NCI-H128 (cell line): ENCODE measurements around the gene POU3F1.

Source experiments
- DNase-seq: peaks from one replicate; lab custom pipeline; 2025; ENCODE audit not compliant: unreplicated experiment; lab: John Stamatoyannopoulos, UW

POU3F1 gene

DNA sequence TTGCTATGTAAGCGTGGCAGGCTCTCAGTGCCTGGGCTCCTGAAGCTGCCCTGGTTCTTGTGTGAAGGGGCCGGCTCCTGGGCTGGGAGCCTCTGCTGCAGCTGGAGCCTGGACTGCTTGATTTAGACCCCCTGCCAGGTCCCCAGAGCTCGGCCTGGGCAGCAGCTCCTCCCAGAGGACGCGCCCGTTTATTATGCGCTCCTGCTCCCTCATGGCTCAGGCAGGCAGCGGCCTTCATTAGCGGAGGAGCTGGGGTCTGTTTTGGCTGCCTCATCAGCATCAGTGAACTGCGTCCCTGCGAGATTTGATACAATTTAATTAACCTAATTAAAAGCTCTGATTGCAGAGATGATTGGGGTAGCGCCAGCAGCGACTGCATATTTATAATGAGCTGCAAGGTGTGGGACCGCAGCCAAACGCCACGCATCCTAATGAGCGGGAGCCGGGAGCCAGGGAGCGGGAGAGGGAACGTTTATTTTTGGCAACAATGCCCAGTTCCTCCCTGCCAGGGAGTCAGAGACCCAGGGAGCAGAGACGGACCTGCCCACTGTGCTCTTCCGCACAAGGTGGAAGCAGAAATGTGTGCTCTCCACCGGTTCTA, 17.4 kb downstream of the POU3F1 start:
- no peak for DNase-seq

DNA sequence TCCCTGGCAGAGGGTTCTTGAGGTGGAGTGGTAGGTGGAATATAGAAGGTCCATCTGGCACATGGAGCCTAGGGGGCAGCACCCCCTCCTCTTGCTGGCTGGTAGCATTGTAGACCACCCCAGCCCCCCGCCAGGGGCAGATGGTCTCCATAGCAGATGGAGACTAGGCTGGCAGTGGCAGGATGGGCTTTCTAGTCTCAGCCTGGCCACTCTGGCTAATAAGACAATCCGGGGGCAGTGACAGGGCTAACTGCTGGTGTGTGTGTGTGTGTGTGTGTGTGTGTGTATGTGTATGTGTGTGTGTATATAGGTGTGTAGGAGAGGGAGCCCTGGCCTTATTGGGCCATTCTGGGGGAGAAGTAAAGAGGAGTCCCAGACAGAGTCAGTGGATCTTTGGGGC, 17.9 kb downstream of the POU3F1 start:
- DNase-seq: no peak

DNA sequence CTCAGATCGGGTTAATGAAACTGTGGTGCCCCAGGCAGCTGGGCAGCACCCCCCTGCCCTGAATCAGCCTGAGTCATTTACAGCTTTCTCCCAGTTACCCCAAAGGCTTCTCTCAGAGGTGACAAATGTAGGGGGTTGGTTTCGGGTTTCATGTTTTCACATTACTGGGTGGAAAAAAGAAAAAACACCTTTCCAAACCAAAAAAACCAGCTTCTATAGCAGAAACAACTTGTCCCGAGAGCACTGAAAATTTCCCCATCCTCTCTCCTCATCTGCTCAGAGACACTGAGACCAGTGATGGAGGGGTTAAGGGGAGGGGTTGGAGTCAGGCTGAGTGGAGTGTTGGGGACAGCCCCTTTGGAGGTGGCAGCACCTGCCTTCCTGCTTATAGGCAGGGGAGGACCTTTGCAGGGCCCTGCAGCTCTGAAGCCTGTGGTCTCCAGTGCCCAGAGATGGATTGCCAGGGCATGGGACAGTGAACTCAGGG, 18.4 kb downstream of the POU3F1 start:
- DNase-seq: no peak

DNA sequence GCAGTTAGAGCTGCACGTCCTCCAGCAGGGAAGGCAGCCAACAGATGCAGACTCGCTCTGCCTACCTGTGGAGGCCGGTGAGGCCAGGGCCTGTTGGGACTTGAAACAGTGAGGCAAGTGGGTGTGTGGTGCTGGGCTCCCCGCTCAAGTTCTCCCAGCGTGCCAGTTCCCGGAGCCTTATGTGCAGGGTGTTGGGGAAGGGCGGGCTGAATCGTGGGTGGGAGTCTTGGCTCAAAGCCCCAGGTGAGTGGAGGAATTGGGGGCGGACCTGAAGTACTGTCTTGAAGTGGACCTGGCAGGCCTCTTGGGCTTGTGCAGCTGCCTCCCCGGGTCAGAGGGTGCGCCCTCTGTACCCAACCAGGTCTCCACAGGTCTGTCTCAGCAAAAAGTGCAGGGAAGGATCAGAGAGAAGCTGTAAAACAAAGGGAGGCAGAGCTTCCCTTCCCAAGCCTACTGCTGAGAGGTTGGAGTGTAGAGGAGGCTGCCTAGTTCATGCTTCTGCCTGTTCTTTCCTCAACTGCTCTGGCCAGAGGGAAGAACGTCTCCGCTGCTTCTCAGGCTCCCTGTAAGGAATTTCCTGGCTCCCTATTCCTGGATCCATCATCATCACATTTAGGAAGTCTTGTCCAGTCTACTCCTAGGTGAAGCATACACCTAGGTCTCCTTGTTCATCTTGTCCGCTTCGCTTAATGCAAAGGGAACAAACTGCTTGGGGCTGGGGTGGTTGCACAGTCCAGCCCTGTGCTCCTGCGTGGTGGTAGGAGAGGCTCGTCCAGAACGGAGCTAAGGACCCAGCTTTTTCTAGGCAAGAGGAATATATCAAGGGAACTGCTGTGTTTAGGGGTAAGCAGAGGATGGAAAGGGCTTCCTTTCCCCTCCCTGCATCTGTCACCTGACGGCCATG, 19.1 kb downstream of the POU3F1 start:
- no peak for DNase-seq

DNA sequence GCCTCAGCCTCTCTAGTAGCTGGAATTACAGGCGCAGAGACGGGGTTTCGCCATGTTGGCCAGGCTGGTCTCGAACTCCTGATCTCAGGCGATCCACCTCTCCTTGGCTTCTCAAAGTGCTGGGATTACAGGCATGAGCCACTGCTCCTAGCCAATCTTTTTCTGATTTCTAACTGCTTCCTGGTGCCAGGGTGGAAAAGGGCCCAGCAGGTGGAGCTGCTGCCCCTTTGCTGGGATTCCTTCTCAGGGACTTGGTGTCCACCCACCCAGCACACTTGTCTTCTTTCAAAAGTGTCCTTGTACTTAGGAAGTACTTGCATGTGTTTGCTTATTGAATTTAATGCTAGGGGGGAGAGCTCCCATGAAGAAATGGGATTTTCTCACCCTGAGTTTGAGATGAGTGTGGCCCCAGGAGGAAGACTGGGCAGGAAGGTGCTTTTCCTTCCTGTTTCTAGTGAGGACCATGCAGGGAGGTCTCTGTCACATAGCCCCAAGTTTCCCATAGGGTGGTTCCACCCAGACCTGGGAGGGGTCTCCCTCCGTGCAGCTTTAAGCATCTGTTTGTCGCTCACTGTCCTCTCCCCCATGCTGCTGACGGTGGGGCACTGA, 19.9 kb downstream of the POU3F1 start:
- DNase-seq: no peak

DNA sequence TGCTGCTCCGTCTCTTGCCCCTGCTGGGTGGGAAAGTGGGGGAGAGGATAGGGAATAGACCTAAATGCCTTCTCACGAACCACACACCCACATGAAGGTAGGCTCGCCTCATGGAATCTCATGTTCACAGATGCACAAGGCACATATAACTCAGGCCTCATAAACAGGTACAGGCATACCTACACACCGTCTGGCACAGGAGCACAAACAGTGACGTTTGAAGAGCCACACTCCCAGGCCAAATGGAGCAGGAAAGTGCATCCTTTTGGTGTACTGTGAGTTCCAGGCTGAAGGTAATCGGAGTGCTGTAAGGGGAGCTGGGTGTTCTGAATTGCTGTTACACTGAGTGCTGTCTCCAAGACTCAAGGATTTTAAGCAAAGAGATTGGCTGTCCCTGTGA, 20.9 kb downstream of the POU3F1 start:
- no peak for DNase-seq

DNA sequence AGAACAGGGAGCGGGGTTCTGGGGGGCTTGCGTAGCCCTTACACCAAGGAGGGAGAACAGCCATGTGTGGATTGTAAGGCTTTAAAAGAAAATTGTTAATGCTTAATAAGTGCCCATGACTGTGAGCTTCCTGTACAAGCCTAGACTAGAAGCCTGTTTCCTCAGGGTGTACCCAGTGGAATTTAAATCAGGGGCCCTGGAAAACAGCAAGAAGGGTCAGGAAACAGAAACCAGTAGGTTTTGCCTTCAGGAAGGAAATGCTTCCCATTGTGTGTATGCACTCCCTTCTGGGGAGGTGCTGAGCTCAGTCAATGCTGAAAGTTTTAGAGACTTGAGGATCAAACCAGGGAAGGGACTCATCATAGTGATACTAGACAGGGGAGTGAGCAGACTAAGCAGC, 21.4 kb downstream of the POU3F1 start:
- no peak for DNase-seq

DNA sequence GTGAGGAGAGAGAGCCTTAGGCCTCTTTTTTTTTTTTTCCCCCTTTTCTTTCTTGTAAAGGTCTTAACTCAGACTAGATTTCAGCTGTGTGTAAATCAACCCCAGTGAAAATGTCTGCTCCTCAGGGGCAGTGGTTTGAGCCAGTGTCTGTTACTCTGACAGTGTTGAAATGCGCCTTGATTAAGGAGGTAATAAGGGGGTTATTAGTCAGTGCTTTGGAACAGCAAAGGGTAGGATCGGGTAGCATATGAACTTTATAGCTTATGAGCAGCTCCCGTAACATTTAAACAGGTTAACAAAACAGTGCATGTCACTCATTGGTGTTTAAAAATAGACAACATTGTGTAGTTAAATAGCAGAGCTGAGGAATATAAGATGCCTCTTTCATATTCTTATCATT, 23.8 kb downstream of the POU3F1 start:
- no peak for DNase-seq

DNA sequence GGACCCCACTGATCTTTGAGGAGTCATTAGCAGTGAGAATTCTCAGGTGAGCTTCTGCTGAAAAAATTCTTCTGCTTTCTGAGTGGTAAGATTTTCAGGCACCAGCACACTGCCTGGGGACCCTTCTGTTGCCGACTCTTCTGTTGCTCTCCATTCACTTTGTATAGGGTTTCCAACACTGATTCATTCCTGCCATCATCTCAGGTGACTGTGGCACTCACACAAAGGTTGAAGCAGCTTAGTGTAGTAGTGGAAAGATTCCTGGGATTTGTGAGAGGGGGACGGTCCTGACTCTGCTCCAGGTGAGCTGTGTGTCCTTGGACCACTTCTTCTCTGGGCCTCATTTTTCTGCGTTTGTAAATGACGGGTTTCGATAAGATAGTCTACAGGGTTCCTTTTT, 24.6 kb downstream of the POU3F1 start:
- no peak for DNase-seq

DNA sequence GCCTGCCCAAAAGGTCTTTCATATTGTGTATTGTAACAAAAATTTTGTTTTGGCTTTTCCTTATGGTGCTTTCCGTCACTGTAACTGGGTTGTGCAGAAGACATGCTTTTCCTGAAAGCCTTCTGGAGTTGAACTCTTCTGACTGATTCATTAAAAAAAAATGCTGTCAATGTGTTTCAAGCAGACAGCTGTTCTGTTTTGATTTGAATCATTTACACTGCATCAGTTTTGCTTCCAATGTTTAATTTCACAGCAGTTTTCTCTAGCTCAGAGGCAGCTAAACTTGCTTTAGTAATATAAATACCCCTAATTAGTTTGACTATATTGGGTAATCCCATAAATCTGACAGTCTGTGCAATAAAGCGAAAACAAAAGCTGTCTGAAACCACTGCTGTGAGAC, 26.2 kb downstream of the POU3F1 start:
- no peak for DNase-seq

DNA sequence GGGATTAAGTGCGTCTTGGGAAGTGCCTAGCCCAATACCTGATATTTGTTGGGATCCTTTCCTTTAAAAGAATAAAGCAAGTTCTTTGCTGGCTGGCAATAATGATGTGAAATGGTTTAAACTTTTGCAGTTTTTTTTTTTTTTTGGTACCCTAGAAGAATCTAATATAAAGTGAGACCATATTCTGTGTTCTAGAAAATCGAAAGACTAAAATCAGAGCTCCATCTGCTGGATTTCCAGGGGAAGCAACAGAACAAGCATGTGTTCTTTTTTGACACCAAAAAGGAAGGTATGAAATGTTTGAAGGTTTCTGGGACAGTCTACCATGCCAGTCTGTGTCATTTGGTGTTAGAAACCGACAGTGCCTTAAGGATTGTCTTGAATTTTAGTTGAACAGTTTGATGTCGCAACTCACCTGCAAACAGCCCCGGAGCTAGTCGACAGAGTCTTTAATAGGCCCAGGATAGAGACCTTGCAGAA, 27.7 kb downstream of the POU3F1 start:
- DNase-seq: no peak

DNA sequence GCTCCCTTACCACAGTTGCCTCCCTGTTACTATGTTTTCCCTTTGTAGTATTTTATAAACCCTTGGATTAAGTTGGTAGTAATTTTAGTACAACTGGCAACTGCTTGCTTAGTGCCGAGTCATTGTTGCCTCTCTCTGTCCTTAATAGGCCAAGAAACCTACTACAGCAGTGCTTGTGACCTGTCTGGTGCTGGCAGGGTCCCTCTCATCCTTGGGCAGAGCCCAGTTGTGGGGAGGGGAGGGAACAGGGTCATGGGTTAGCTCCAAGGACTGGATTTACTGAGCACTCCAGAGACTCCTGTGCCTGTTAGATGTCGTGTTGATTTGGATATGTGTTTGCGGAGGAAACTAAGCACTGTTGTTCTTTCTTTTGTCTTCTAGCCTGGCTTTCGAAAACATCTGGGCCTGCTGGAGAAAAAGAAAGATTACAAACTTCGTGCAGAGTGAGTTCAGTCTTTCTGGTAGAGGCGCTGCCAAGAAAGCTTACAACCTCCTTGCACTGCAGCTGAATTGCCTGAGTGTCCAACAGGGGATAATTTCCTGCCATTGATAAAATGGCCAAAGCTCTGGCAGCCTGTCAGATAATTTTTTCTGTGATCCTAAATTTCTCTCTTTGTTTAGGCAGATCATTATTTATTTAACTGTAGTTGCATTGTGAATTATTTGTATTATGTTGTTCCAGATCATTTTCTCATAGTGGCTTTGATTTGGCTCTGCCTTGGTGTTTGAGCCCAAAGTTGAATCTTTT, 30.4 kb downstream of the POU3F1 start:
- no peak for DNase-seq

DNA sequence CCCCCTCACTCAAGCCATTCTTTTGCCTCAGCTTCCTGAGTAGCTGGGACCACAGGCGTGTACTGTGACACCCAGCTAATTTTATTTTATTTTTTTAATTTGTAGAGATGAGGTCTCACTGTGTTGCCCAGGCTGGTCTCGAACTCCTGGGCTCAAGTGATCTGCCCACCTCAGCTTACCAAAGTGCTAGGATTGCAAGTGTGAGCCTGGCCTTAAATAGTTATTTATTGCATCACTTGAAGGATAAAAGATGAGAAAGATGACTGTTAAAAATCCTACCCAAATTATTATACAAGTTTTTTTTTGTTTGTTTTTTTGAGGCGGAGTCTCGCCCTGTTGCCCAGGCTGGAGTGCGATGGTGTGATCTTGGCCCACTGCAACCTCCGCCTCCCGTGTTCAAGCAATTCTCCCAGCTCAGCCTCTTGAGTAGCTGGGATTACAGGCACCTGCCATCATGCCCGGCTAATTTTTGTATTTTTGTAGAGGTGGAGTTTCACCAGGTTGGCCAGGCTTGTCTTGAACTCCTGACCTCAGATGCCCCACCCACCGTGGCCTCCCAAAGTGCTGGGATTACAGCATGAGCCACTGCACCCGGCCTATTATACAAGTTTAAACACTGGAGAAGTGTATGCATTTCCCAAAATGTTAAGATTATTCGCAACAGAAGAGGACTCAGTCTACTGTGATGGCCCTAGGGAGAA, 31.7 kb downstream of the POU3F1 start:
- DNase-seq: no peak

DNA sequence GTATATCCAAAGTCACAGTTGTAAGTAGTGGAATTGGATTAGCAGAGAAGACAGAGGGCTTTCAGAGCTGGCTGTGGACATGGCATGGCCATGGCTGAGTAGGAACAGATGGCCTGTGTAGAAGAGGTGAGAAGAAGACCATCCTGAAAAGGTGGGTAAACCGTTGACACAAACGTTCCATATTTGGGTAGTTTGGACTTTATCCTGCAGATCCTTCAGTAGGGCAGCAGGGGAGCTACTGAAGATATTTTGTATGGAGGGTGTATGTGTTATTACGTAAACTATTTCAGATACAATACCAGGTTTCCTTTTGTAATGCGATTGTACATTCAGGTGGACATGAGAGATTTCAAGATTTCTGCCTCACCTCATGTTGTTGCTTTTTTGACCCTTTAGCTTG, 32.4 kb downstream of the POU3F1 start:
- no peak for DNase-seq

DNA sequence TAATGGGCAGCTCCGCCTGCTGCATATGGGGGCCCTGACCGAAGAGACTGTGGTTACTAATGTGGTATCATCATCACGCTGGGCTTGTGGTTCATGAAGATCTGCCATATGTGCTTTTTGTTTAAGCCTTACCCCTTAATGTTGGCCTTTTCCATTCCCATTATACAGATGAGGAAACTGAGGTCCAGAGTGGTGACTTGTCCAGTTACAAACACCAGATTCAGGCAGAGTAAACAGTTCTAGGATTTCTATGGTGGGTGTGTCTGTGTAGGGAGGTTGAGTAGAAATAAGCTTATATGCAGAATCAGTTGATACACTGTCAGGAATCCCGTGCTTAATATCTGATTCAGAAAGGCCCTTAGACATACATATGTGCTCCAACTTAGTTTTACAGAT, 33.4 kb downstream of the POU3F1 start:
- DNase-seq: no peak

DNA sequence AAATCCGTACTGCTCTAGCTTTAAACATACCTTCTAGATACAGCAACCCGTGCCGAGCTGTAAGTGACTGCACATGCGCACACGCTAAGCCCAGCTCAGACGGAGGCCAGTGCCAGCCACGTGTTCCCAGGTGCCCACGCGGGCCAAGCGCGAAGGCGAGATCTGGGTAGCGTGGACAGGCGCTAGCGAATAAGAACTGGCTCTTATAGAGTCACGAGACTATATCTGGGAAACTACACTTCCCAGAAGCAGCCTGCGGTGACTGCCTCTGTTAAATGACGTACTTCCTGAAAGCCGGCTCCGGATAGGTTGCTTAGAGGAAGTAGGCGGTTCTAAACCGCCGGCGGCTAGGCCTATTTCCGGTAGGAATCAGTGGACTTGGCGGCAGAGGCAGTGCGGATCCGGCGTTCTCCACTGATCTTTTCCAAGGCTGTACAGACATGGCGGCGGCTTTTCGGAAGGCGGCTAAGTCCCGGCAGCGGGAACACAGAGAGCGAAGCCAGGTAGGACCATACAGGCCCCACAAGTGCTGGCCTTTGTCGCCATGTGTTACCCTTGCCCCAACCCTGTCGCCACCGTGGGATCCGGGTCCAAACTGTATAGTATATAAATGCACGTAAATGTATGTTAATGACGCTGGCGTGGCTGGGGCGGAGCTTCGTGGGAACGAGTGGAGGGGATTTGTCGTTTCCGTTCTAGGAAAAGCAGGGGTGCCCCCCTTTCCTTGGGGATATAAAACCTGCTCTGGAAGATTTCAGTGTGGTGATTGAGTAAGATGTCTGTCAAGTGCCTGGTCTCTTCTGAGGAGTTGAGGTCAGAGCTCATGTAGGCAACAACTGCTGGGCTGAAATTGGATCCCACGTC, 34.0 kb downstream of the POU3F1 start, which contains the start of gene UTP11:
Gene UTP11, plus strand, starts transcription at position 372 of the 864 bp plus-strand sequence. Its CDS starts 69 bp downstream, at position 441.
- DNase-seq: peak; percentile 98

DNA sequence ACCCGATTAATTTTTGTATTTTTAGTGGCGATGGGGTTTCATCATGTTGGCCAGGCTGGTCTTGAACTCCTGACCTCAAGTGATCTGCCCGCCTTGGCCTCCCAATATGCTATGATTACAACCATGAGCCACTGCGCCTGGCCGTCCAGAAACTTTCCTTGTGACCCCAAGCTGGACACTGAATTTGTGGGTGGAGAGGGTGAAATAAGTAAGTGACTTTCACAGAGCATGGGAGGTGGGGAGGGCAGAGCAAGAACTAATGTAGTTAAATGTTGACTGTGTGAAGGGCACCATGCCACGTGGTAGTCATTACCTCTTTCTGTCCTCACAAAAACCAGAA, 36.8 kb downstream of the POU3F1 start:
- no peak for DNase-seq

DNA sequence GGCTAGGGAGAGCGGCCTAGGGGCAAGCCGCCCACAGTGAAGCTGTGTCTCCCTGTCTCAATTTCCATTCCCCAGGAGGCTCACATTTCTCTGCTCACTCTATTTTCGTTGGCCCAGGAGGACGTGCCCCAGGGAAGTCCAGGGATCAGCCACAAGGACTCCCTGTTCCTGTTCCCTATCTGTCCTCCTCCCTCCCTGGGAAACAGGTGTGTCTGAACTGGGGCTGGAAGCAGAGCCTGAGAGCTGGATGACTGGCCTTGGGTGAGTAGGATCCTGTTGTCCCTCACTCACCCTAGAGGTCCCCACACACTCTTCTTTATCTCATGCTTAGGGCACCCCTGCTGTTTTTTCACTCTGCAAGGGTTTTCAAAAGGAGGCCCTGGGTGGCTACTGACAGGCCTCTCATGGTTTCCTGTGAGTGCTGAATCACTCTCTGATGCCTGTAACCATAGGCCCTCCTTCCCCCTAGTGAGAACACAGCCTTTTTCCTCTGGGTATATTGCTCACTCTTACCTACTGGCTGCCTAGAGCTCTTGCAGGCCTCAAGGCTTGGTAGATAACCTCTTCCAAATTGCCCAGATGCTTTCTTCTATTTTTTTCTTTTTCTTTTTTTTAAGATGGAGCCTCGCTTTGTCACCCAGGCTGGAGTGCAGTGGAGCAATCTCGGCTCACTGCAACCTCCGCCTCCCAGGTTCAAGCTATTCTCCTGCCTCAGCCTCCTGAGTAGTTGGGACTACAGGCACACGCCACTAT, 37.3 kb downstream of the POU3F1 start:
- no peak for DNase-seq
